WTC11 (cell line): Measurements from ENCODE around the gene SLC9A6. TPM values are rescaled to one million over a fixed set of nuclear protein-coding genes. Genes with fewer than 3 reads are reported as not detected.

ENCODE experiments used
- ATAC-seq: fragments of 200-7000 bp; cut with Tn5 transposase; 2 replicates; pipeline ENCODE4 v1.10.0; 2021; ENCODE audit warnings: mild to moderate bottlenecking, moderate library complexity
- CTCF ChIA-PET: fragments of 300-600 bp; sonication (Branson Sonifier 250); formaldehyde crosslinking; loops from one replicate; lab custom pipeline; 2021; ENCODE audit warnings: antibody characterized with exemption; lab: Charles Lee
- POLR2A ChIA-PET: fragments of 350-600 bp; sonication (Branson Sonifier 250); formaldehyde crosslinking; loops from one replicate; lab custom pipeline; 2021; ENCODE audit warnings: antibody characterized with exemption; lab: Charles Lee
- DNase-seq: peaks from one replicate; pipeline ENCODE4 v3.0.0; 2021; ENCODE audit warnings: low spot score
- H3K27ac Mint-ChIP-seq: 2 replicates; pipeline ENCODE4 v1.8.0; 2021; ENCODE audit warnings: mixed read lengths
- H3K27me3 Mint-ChIP-seq: 2 replicates; pipeline ENCODE4 v1.8.0; 2021; ENCODE audit warnings: low read depth, mild to moderate bottlenecking, moderate library complexity, mixed read lengths
- H3K36me3 Mint-ChIP-seq: 2 replicates; pipeline ENCODE4 v1.8.0; 2021; ENCODE audit warnings: mixed read lengths
- H3K4me1 Mint-ChIP-seq: 2 replicates; pipeline ENCODE4 v1.8.0; 2022; ENCODE audit warnings: mixed read lengths
- H3K4me3 Mint-ChIP-seq: 2 replicates; pipeline ENCODE4 v1.8.0; 2021; ENCODE audit warnings: mild to moderate bottlenecking, moderate library complexity, mixed read lengths
- H3K9me3 Mint-ChIP-seq: 2 replicates; pipeline ENCODE4 v1.8.0; 2021; ENCODE audit warnings: mixed read lengths
- ATF1 ChIP-seq: sonication (generic); formaldehyde crosslinking; IDR thresholded peaks from 2 replicates; pipeline ENCODE4 v1.8.1; 2023; ENCODE audit warnings: mild to moderate bottlenecking, moderate library complexity, missing genetic modification reagents
- CBFB ChIP-seq: sonication (generic); formaldehyde crosslinking; IDR thresholded peaks from 2 replicates; pipeline ENCODE4 v1.8.1; 2022; ENCODE audit warnings: mild to moderate bottlenecking, low read depth, missing genetic modification reagents
- CREM ChIP-seq: sonication (generic); formaldehyde crosslinking; IDR thresholded peaks from 2 replicates; pipeline ENCODE4 v1.8.1; 2022; ENCODE audit warnings: mild to moderate bottlenecking, missing genetic modification reagents, moderate library complexity
- ELF4 ChIP-seq: sonication (generic); formaldehyde crosslinking; IDR thresholded peaks from 2 replicates; pipeline ENCODE4 v1.8.1; 2022; ENCODE audit warnings: low read depth, mild to moderate bottlenecking, moderate library complexity, missing genetic modification reagents
- EMX1 ChIP-seq: fragments of 250-450 bp; sonication (Bioruptor Pico); IDR thresholded peaks from 2 replicates; pipeline ENCODE4 v1.8.0; 2021; ENCODE audit warnings: mild to moderate bottlenecking
- ETV6 ChIP-seq: sonication (generic); formaldehyde crosslinking; IDR thresholded peaks from 2 replicates; pipeline ENCODE4 v1.8.1; 2022; ENCODE audit warnings: mild to moderate bottlenecking, missing genetic modification reagents
- FOXJ3 ChIP-seq: sonication (generic); formaldehyde crosslinking; IDR thresholded peaks from 2 replicates; pipeline ENCODE4 v1.9.0; 2021; ENCODE audit warnings: missing genetic modification reagents, mild to moderate bottlenecking, borderline replicate concordance
- GRHL2 ChIP-seq: fragments of 250-450 bp; sonication (Bioruptor Pico); IDR thresholded peaks from 2 replicates; pipeline ENCODE4 v1.8.0; 2022; ENCODE audit warnings: mild to moderate bottlenecking, moderate library complexity; ENCODE audit not compliant: insufficient replicate concordance, severe bottlenecking
- JAZF1 ChIP-seq: fragments of 250-450 bp; sonication (Bioruptor Pico); IDR thresholded peaks from 2 replicates; pipeline ENCODE4 v1.9.0; 2021; ENCODE audit warnings: moderate library complexity, mild to moderate bottlenecking, inconsistent platforms
- NR3C1 ChIP-seq: sonication (generic); formaldehyde crosslinking; conservative IDR thresholded peaks from 2 replicates; pipeline ENCODE4 v1.8.1; 2023; ENCODE audit warnings: low read depth, mild to moderate bottlenecking, missing genetic modification reagents
- PRRX2 ChIP-seq: fragments of 250-450 bp; sonication (Bioruptor Pico); IDR thresholded peaks from 2 replicates; pipeline ENCODE4 v1.8.0; 2021; ENCODE audit warnings: mild to moderate bottlenecking
- RORB ChIP-seq: fragments of 250-450 bp; sonication (Bioruptor Pico); IDR thresholded peaks from 2 replicates; pipeline ENCODE4 v1.9.0; 2021; ENCODE audit warnings: mild to moderate bottlenecking
- ZNF138 ChIP-seq: sonication (generic); formaldehyde crosslinking; conservative IDR thresholded peaks from 2 replicates; pipeline ENCODE4 v1.8.1; 2022; ENCODE audit warnings: mild to moderate bottlenecking, moderate library complexity, missing genetic modification reagents
- ZNF232 ChIP-seq: sonication (generic); formaldehyde crosslinking; IDR thresholded peaks from 2 replicates; pipeline ENCODE4 v1.8.0; 2022; ENCODE audit warnings: mild to moderate bottlenecking, missing genetic modification reagents
- ZNF317 ChIP-seq: sonication (generic); formaldehyde crosslinking; IDR thresholded peaks from 2 replicates; pipeline ENCODE4 v1.8.1; 2023; ENCODE audit warnings: low read depth, mild to moderate bottlenecking, moderate library complexity, missing genetic modification reagents, borderline replicate concordance
- total RNA-seq: library from RNA; stranded (reverse); gene quantifications from 3 replicates; pipeline ENCODE4 v1.2.3, GENCODE V29; 2021
- TF ChIP-seq, protein P1 (sequence below): sonication (generic); formaldehyde crosslinking; IDR thresholded peaks from 2 replicates; pipeline ENCODE4 v1.8.0; 2022; ENCODE audit warnings: mild to moderate bottlenecking, missing genetic modification reagents
- TF ChIP-seq, protein P2 (sequence below): sonication (generic); formaldehyde crosslinking; IDR thresholded peaks from 2 replicates; pipeline ENCODE4 v1.8.0; 2022; ENCODE audit warnings: mild to moderate bottlenecking, missing genetic modification reagents
- TF ChIP-seq, protein P3 (sequence below): sonication (generic); formaldehyde crosslinking; IDR thresholded peaks from 2 replicates; pipeline ENCODE4 v1.8.1; 2023; ENCODE audit warnings: mild to moderate bottlenecking, moderate library complexity, missing genetic modification reagents
- TF ChIP-seq, protein P4 (sequence below): sonication (generic); formaldehyde crosslinking; IDR thresholded peaks from 2 replicates; pipeline ENCODE4 v1.8.1; 2022; ENCODE audit warnings: mild to moderate bottlenecking, moderate library complexity, missing genetic modification reagents
- TF ChIP-seq, protein P5 (sequence below): fragments of 250-450 bp; sonication (Bioruptor Pico); conservative IDR thresholded peaks from 2 replicates; pipeline ENCODE4 v1.9.0; 2021; ENCODE audit warnings: mild to moderate bottlenecking
- TF ChIP-seq, protein P6 (sequence below): fragments of 250-450 bp; sonication (Bioruptor Pico); IDR thresholded peaks from 2 replicates; pipeline ENCODE4 v1.9.0; 2021; ENCODE audit warnings: mild to moderate bottlenecking
- TF ChIP-seq, protein P7 (sequence below): sonication (generic); formaldehyde crosslinking; IDR thresholded peaks from 2 replicates; pipeline ENCODE4 v1.8.1; 2023; ENCODE audit warnings: mild to moderate bottlenecking, missing genetic modification reagents

Gene SLC9A6
- total RNA-seq, 1 experiment from 2014 or later = 9.6 TPM

DNA sequence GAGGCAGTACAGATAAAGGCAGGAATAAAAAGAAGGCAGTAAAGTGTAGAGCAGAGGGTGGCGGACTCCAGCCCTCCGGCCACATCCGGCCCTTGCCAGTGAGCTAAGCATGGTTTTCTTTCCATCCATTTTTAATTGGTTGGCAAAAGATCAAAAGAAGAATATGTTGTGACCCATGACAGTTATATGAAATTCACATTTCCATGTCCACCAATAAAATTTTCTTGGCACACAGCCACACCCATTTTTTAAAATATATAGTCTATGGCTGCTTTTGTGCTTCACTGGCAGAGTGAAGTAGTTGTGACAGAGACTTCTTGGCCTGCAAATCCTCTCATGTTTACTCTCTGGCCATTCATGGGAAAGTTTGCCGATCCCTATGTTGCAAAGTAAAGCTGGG is 29.8 kb downstream of the SLC9A6 start (continued):
- TF ChIP-seq, protein P1, sequence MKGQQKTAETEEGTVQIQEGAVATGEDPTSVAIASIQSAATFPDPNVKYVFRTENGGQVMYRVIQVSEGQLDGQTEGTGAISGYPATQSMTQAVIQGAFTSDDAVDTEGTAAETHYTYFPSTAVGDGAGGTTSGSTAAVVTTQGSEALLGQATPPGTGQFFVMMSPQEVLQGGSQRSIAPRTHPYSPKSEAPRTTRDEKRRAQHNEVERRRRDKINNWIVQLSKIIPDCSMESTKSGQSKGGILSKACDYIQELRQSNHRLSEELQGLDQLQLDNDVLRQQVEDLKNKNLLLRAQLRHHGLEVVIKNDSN (CRISPR knock-in tag) = no peak
- TF ChIP-seq, protein P2, sequence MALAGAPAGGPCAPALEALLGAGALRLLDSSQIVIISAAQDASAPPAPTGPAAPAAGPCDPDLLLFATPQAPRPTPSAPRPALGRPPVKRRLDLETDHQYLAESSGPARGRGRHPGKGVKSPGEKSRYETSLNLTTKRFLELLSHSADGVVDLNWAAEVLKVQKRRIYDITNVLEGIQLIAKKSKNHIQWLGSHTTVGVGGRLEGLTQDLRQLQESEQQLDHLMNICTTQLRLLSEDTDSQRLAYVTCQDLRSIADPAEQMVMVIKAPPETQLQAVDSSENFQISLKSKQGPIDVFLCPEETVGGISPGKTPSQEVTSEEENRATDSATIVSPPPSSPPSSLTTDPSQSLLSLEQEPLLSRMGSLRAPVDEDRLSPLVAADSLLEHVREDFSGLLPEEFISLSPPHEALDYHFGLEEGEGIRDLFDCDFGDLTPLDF (CRISPR knock-in tag) = no peak
- TF ChIP-seq ETV6 (no peak), ELF4 (CRISPR knock-in tag) (no peak), JAZF1 (CRISPR knock-in tag) (no peak), EMX1 (CRISPR knock-in tag) (no peak), CBFB (no peak)
- TF ChIP-seq, protein P3, sequence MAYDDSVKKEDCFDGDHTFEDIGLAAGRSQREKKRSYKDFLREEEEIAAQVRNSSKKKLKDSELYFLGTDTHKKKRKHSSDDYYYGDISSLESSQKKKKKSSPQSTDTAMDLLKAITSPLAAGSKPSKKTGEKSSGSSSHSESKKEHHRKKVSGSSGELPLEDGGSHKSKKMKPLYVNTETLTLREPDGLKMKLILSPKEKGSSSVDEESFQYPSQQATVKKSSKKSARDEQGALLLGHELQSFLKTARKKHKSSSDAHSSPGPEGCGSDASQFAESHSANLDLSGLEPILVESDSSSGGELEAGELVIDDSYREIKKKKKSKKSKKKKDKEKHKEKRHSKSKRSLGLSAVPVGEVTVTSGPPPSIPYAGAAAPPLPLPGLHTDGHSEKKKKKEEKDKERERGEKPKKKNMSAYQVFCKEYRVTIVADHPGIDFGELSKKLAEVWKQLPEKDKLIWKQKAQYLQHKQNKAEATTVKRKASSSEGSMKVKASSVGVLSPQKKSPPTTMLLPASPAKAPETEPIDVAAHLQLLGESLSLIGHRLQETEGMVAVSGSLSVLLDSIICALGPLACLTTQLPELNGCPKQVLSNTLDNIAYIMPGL (CRISPR knock-in tag) = no peak

DNA sequence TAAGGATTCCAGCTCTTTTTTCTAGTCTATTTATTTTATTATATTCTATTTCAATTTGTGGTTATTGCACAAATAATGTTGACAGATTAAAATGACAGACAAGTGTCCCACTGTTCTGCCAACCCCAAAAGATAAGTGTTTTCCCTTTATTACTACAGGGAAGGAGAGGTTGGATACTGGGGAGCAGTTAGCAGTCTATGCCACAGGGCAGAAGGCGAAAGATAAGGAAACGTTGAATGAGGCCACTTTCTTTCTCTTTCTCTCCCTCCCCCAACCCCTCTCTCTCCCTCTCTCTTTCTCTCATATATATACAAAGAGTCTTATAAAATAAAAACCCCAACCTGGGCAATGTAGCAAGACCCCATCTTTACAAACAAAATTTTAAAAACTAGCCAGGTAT is 31.6 kb downstream of the SLC9A6 start:
- no peaks in the 10 kb centered on the region for H3K4me1 Mint-ChIP-seq
- CTCF ChIA-PET = no interaction called here
- H3K4me3 Mint-ChIP-seq = no peak overlapping the region
- H3K36me3 Mint-ChIP-seq = peaks cover 20% of the 10 kb centered on the region
- H3K9me3 Mint-ChIP-seq = no peaks in the 10 kb centered on the region
- H3K27me3 Mint-ChIP-seq = no peaks in the 10 kb centered on the region
- ATAC-seq (no peak), DNase-seq (no peak)
- TF ChIP-seq ATF1 (CRISPR knock-in tag) (no peak), PRRX2 (no peak), FOXJ3 (CRISPR knock-in tag) (no peak), RORB (CRISPR knock-in tag) (no peak), ZNF232 (CRISPR knock-in tag) (no peak)
- TF ChIP-seq, protein P4, sequence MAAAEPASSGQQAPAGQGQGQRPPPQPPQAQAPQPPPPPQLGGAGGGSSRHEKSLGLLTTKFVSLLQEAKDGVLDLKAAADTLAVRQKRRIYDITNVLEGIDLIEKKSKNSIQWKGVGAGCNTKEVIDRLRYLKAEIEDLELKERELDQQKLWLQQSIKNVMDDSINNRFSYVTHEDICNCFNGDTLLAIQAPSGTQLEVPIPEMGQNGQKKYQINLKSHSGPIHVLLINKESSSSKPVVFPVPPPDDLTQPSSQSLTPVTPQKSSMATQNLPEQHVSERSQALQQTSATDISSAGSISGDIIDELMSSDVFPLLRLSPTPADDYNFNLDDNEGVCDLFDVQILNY (CRISPR knock-in tag) = no peak
- TF ChIP-seq, all 79 proteins: peak for 0
- H3K27ac Mint-ChIP-seq = no peak overlapping the region
- POLR2A ChIA-PET = no interaction called here

DNA sequence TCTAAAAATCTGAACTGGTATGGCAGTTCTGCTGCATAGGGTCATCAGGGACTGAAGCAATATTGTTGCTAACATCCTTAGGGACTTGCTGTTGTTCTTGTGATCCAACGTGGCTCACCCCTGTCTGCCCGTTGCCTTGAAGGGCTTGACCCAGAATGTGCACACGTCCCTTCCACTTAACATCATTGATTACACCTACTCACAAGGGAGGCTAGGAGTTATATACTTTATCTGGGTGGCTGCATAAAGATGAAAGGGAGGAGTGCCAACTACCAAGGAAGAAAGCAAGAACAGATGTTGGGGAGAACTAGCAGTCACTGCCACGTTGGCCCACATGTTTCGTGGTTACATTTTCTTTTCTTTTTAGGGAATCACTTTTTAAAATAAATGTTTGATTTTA is 34.0 kb downstream of the SLC9A6 start:
- Mint-ChIP-seq H3K4me3 (no peak overlapping the region), H3K36me3 (peaks cover 20% of the 10 kb centered on the region)
- POLR2A ChIA-PET = no interaction called here

More for the DNA sequence above, 34.0 kb downstream of the SLC9A6 start:
- TF ChIP-seq, protein P5, sequence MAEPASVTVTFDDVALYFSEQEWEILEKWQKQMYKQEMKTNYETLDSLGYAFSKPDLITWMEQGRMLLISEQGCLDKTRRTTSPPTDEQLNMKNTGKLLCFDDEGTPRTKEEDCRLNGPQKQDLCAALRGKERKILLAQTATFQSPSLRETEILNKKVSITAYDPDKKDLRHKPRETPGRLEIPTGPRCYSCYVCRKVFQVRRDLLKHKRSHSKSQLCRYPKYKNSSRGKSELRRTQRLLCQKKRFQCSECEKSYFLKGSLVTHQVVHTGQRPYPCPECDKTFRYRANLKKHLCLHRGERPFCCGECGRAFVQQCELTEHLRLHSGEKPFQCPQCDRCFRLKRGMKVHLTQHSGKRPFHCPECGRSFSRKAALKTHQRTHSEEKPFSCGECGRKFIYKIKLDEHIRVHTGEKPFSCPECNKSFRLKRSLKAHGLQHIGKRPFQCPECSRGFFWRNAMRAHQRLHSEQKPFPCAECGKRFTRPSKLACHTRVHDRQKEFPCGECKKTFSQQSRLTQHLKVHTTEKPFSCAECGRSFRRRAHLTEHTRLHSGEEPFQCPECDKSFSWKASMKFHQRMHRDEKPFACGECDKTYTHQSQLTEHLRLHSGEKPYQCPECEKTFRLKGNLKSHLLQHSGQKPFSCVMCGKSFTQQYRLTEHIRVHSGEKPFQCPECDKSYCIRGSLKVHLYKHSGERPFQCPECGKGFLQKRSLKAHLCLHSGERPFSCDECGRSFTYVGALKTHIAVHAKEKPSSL (CRISPR knock-in tag) = no peak
- TF ChIP-seq, protein P6, sequence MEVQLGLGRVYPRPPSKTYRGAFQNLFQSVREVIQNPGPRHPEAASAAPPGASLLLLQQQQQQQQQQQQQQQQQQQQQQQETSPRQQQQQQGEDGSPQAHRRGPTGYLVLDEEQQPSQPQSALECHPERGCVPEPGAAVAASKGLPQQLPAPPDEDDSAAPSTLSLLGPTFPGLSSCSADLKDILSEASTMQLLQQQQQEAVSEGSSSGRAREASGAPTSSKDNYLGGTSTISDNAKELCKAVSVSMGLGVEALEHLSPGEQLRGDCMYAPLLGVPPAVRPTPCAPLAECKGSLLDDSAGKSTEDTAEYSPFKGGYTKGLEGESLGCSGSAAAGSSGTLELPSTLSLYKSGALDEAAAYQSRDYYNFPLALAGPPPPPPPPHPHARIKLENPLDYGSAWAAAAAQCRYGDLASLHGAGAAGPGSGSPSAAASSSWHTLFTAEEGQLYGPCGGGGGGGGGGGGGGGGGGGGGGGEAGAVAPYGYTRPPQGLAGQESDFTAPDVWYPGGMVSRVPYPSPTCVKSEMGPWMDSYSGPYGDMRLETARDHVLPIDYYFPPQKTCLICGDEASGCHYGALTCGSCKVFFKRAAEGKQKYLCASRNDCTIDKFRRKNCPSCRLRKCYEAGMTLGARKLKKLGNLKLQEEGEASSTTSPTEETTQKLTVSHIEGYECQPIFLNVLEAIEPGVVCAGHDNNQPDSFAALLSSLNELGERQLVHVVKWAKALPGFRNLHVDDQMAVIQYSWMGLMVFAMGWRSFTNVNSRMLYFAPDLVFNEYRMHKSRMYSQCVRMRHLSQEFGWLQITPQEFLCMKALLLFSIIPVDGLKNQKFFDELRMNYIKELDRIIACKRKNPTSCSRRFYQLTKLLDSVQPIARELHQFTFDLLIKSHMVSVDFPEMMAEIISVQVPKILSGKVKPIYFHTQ (CRISPR knock-in tag) = no peak
- TF ChIP-seq GRHL2 (CRISPR knock-in tag) (no peak), CREM (no peak), ZNF232 (CRISPR knock-in tag) (no peak), ZNF317 (CRISPR knock-in tag) (no peak), NR3C1 (CRISPR knock-in tag) (no peak), ZNF138 (CRISPR knock-in tag) (no peak)
- TF ChIP-seq, protein P7, sequence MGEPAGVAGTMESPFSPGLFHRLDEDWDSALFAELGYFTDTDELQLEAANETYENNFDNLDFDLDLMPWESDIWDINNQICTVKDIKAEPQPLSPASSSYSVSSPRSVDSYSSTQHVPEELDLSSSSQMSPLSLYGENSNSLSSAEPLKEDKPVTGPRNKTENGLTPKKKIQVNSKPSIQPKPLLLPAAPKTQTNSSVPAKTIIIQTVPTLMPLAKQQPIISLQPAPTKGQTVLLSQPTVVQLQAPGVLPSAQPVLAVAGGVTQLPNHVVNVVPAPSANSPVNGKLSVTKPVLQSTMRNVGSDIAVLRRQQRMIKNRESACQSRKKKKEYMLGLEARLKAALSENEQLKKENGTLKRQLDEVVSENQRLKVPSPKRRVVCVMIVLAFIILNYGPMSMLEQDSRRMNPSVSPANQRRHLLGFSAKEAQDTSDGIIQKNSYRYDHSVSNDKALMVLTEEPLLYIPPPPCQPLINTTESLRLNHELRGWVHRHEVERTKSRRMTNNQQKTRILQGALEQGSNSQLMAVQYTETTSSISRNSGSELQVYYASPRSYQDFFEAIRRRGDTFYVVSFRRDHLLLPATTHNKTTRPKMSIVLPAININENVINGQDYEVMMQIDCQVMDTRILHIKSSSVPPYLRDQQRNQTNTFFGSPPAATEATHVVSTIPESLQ = no peak
- TF ChIP-seq, protein P4 (CRISPR knock-in tag) = no peak
- no peak overlapping the region for H3K27ac Mint-ChIP-seq
- CTCF ChIA-PET = no interaction called here
- no peaks in the 10 kb centered on the region for H3K4me1 Mint-ChIP-seq
- no peaks in the 10 kb centered on the region for H3K27me3 Mint-ChIP-seq
- DNase-seq (no peak), ATAC-seq (no peak)
- H3K9me3 Mint-ChIP-seq = no peaks in the 10 kb centered on the region
